Pancreas (tissue), 10 donors: ENCODE data around the gene CDX1. TPM values are rescaled to one million over a fixed set of nuclear protein-coding genes. Genes with fewer than 3 reads are reported as not detected.

Source experiments
- ATAC-seq, 4 donors: fragments of 200-7000 bp; cut with Tn5 transposase; one replicate each; pipeline versions ENCODE4 v1.8.0 to v1.9.1; 2020; ENCODE audit warnings: mild to moderate bottlenecking in 4 of 4, moderate library complexity in 4 of 4
- DNase-seq, 6 donors: peaks; one replicate each; pipeline ENCODE4 v3.0.0-alpha.2; 2020
- FAIRE-seq: peaks from 2 replicates; lab custom pipeline; 2012; peaks lifted over from hg19 to GRCh38; lab: Jason Lieb, UNC
- H3K27ac ChIP-seq, 4 donors: fragments of 200-600 bp; sonication (generic); 1 replicate in 3 of 4; 2 replicates in 1 of 4; pipeline versions ENCODE4 v1.5.0 to v1.8.0; 2020
- H3K27me3 ChIP-seq, 4 donors: fragments of 200-600 bp; one replicate each; pipeline ENCODE4 v1.8.0; 2021
- H3K36me3 ChIP-seq, 3 donors: fragments of 200-600 bp; sonication (generic) in 1 of 3; one replicate each; pipeline versions ENCODE4 v1.5.0 to v1.8.0; 2020 to 2021
- H3K4me1 ChIP-seq, 3 donors: fragments of 200-600 bp; one replicate each; pipeline ENCODE4 v1.8.0; 2021
- H3K4me3 ChIP-seq, 4 donors: fragments of 200-600 bp; sonication (generic) in 2 of 4; one replicate each; pipeline versions ENCODE4 v1.5.0 to v1.8.0; 2020 to 2021
- H3K9me3 ChIP-seq, 4 donors: fragments of 200-600 bp; one replicate each; pipeline ENCODE4 v1.8.0; 2021
- CTCF ChIP-seq, 4 donors: fragments of 200-600 bp; sonication (generic) in 3 of 4; IDR thresholded peaks; one replicate each; pipeline versions ENCODE4 v1.5.0 to v1.8.0; 2021; ENCODE audit warnings: antibody characterized with exemption in 4 of 4
- WGBS, 2 donors: extraction: QIAGEN DNeasy Blood & Tissue Kit; methylation state at CpG; one replicate each; pipeline ENCODE4 v1.1.7; 2013; 5-methylcytosine and 5-hydroxymethylcytosine counted together
- intact Hi-C, 3 donors: fragments of 100-400 bp; cut with DNase I; formaldehyde crosslinking; loops; one replicate each; pipeline versions ENCODE4 v1.11.1 to v1.14.2; 2022
- polyA plus RNA-seq, 2 donors: library from polyadenylated mRNA; stranded (reverse); fragments of 200-250 nt; gene quantifications; one replicate each; pipeline ENCODE4 v1.2.3, GENCODE V29; 2013
- total RNA-seq, 6 donors: library from RNA; stranded (reverse); fragmentation: NEBNext Ultra II Directional in 4 of 6; extraction: Animal tissue kit (Norgen Biotek cat#: 25700) in 4 of 6; gene quantifications; one replicate each; pipeline versions ENCODE4 v1.2.1 to v1.2.4, GENCODE V29; 2021 to 2023
- donor health status: healthy with polysubstance abuse.
- donor health status: DM: no; HTN: no; CAD: no; lungs with moderate emphysema.
- donor health status: DM: no; HTN: no; CAD: no.
- donor health status: control.
- donor health status: control.
- donor health status: Bipolar disorder and iron deficiency.
- donor health status: DM: yes; HTN: yes; CAD: no.
- donor health status: DM: no; HTN: no; CAD: no.
- donor health status: DM: no; HTN: no; CAD: no.
- donor health status: DM: yes; HTN: yes; CAD: no.

The CDX1 gene
- total and polyA plus RNA-seq, 8 donors = 0.13 to 0.19 (median 0.16) TPM; not detected in 5

GRCh38 chr5:150223474-150223873 lies 56.9 kb downstream of the CDX1 start:
- intact Hi-C loops = no loop called here
- TF ChIP-seq CTCF (IDR thresholded peaks at IDR 0.05) = no peak
- Histone ChIP-seq H3K27me3 (no peaks in the 10 kb centered on the region), H3K27ac (no peak overlapping the region), H3K4me1 (no peaks in the 10 kb centered on the region), H3K36me3 (no peaks in the 10 kb centered on the region), H3K4me3 (no peak overlapping the region), H3K9me3 (no peaks in the 10 kb centered on the region)
- DNase-seq = no peak
- FAIRE-seq = no peak
- ATAC-seq = no peak
- 77 to 80% methylated on average over 7 of the region's 7 CpGs for WGBS, 2 donors

GRCh38 chr5:150224483-150225027 lies 58.0 kb downstream of the CDX1 start:
- no peaks in the 10 kb centered on the region for H3K27me3 ChIP-seq
- WGBS, 2 donors = 67 to 69% methylated on average over 8 of the region's 8 CpGs
- no peak for TF ChIP-seq CTCF (IDR thresholded peaks at IDR 0.05)
- no peak for DNase-seq
- no peak overlapping the region for H3K27ac ChIP-seq
- no peak for FAIRE-seq
- H3K4me1 ChIP-seq = no peaks in the 10 kb centered on the region
- no peak overlapping the region for H3K4me3 ChIP-seq
- ATAC-seq = no peak
- intact Hi-C loops = no loop called here
- H3K9me3 ChIP-seq = no peaks in the 10 kb centered on the region
- H3K36me3 ChIP-seq = no peaks in the 10 kb centered on the region

GRCh38 chr5:150227036-150227435 lies 60.5 kb downstream of the CDX1 start:
- H3K27me3 ChIP-seq = no peaks in the 10 kb centered on the region
- intact Hi-C loops = no loop called here
- H3K4me3 ChIP-seq = no peak overlapping the region
- no peaks in the 10 kb centered on the region for H3K9me3 ChIP-seq
- ATAC-seq (no peak), DNase-seq (peak in 1 of 6 donors; percentile 2), FAIRE-seq (no peak)
- no peaks in the 10 kb centered on the region for H3K36me3 ChIP-seq
- TF ChIP-seq CTCF (IDR thresholded peaks at IDR 0.05) = no peak
- no peaks in the 10 kb centered on the region for H3K4me1 ChIP-seq
- 93 to 95% methylated on average over 5 of the region's 5 CpGs for WGBS, 2 donors
- H3K27ac ChIP-seq = no peak overlapping the region

GRCh38 chr5:150227606-150228273 lies 61.2 kb downstream of the CDX1 start:
- no peak for ATAC-seq
- intact Hi-C loops = no loop called here
- DNase-seq = peak in 1 of 6 donors; percentile 25
- FAIRE-seq = no peak
- Histone ChIP-seq H3K27me3 (no peaks in the 10 kb centered on the region), H3K27ac (no peak overlapping the region), H3K4me3 (no peak overlapping the region), H3K9me3 (no peaks in the 10 kb centered on the region), H3K4me1 (no peaks in the 10 kb centered on the region), H3K36me3 (no peaks in the 10 kb centered on the region)
- TF ChIP-seq CTCF (IDR thresholded peaks at IDR 0.05) = no peak
- 78 to 84% methylated on average over 11 of the region's 11 CpGs for WGBS, 2 donors

GRCh38 chr5:150229571-150229970 lies 63.0 kb downstream of the CDX1 start:
- intact Hi-C loops = no loop called here
- WGBS, 2 donors = 60 to 74% methylated on average over 3 of the region's 3 CpGs
- Histone ChIP-seq H3K4me1 (no peaks in the 10 kb centered on the region), H3K9me3 (no peaks in the 10 kb centered on the region), H3K4me3 (no peak overlapping the region), H3K27ac (no peak overlapping the region), H3K27me3 (no peaks in the 10 kb centered on the region), H3K36me3 (no peaks in the 10 kb centered on the region)
- TF ChIP-seq CTCF (IDR thresholded peaks at IDR 0.05) = no peak
- FAIRE-seq (no peak), ATAC-seq (no peak), DNase-seq (peak in 1 of 6 donors; percentile 9)
